GM18511 (cell line): Measurements from ENCODE around the gene TTLL1.

Experiments
- ATAC-seq: cut with Tn5 transposase; IDR thresholded peaks from one replicate; pipeline ENCODE4 v1.9.1; 2021; ENCODE audit warnings: mild to moderate bottlenecking, moderate library complexity; ENCODE audit not compliant: unreplicated experiment

Gene TTLL1

DNA sequence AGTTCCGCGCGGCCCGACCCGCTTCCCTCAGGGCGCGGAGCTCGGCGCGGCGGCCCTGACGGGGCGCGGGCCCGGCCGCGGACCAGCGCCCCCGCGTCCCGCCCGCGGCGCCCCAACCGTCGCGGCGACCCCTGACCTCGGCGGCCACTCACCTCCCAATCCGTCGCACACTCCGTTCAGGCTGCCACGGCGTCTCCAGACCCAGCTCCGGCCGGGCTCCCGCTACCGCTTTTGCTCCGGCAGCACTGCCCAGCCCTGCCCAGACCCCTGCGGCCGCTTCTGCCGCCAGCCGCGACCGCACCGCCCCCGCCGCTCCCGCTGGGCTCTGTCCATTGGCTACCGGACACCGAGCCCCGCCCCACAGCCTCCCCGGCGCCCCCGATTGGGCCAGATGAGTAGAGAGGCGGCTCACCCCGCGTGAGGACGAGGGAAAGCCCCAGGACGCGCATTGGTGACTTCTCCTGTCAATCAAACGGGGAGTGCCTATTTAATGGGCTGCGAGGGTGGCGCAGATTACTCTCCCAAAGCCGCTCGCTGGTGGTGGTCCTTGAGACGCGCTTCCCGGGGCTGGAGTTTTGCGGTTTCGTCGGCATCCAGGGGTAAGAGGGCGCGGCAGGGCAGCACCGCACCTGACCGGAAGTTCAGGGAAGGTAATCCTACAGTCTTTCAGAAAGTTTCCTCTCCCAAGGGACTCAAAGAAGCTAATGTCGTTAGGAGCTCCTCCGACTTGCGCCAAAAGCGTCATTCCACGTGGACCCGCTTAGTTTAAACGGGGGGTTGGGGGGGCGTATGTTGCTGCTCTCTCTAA, 74.1 kb downstream of the TTLL1 start, which contains the start of gene PACSIN2:
TSS of gene PACSIN2 (minus strand) at position 281 of the 808 bp plus-strand sequence. CDS start 103,069 bp downstream, outside the sequence.
- peak; percentile 96 for ATAC-seq

DNA sequence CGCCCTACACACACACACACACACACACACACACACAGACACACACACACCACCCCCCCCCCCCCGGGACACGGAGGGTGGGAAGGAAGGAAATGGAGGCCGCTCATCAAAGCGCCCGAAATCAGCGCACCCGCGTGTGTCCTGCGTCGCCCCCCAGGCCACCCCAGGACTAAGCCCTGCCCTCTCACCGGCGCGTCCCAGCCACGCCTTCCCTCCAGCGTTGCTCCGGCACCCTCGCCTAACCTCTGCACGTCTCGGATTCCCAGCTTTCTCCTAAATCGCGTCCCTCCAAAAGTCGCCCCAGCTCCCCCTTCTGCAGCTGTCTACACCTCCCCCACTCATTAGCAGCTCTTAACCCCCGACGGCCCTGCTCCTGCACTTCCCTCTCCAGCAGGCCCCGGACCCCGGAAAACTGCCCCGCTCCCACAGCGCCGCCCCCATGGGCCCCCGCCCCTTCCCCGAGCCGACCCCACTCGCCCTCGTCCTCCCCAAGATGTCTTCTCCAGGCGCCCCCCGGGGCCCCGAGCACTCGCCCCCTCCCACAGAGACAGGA, 74.8 kb downstream of the TTLL1 start:
- ATAC-seq, result peak; percentile 29

DNA sequence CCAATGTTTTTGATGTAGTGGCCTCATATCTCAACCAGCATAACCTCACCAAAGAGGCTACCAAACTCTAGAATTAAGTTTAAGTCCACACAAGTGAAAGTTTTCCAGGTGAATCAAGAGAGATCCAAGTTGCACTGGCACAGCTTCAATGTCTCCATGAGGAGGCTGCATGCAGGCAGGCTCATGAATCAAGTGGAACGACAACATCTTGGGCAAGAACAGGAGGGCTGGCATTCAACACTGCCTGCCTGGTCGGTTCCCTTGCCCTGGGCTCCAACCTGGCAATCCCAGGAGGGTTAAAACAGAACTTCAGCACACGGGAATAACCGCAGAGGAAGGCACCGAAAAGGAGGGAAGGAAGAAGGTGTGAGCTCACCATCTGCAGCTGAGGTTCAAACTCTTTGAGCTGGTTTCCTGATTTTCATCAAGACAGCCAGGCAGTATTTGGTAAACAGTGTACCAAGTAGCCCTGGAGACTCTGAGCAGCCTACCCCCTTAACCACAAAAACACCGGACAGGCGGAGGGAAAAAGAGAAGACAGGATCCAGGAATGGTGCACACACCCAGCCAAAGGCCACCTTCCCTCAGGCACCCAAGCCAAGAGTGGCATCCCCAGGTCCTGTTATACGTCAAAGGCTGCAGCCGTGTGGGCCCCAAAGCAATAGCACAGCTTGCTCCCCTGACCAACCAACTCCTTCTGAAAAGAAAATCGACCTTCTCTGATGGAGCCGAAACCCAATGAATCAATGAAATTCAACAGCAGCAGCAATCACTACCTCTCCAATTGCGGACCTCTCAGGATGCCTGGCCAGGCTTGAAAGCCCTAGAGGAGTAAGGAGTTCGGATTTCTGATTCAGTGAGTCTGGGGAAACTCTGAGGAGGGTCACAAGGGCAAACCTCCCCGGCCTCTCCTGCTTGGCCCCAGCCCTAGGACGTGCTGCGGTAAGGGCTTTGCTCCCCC, 75.6 kb downstream of the TTLL1 start:
- no peak for ATAC-seq

DNA sequence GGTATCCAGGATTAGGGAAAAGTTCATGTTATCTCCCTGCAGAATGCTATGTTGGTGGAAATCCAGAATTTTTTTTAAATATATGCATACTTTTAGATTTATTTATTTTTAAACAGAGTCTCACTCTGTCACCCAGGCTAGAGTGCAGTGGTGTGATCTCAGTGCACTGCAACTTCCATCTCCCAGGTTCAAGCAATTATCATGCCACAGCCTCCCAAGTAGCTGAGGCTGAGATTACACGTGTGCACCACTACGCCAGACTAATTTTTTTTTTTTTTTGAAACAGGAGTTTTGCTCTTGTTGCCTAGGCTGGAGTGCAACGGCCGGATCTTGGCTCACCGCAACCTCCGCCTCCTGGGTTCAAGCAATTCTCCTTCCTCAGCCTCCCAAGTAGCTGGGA, 76.8 kb downstream of the TTLL1 start:
- no peak for ATAC-seq

DNA sequence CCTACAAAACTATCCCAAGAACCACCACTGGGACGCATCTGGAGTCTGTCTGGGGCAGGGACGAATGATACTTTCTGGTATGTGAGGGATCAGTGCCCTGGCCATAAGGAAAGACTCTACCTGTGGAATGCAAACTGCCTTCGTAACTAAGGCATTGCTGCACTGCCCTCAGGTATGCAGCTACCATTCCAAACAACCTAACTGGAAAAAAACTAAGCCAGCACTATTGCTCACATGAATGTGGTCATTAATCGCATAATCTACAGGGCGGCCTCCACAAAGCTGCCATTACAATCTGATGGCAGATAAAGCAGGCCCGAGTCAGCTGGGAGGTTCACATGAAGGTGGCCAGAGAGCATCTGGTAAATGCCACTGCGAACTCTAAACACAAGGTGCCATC, 78.1 kb downstream of the TTLL1 start:
- no peak for ATAC-seq

DNA sequence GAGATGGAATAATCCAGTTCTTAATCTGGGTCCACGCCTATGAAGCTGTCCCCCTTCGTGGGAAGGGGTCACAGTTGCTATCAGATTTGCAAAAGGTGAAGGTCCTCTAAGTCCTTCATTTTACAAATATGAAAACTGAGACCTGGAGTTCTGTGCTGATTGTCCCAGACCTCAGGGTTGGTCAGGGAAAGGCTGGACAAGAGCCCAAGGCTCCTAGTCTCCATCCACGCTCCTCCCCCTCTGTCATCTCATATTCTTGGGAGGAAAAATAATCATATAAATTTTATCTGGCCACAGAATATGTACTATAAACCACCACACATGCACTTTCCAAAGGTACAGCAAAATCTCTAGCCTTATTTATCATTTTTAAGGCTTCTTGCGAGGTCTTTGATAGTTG, 79.7 kb downstream of the TTLL1 start:
- ATAC-seq, result no peak

DNA sequence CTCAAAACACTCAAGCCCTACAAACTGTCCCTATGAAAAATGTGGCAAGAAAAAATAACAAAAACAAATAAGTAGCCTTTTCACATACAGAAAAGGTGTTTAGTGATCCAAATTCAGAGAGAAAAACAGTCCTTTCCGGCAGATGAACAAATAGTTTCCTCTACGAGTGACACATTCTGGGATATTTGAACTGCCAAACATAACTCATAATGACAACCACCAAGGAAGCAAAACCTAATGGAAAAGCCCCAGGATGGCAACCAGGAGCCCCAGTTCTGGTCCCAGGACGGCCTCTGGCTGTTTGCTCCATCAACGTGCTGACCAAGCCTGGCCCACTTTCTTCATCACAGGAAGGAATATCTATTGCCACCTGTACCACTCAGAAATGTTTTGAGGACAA, 80.3 kb downstream of the TTLL1 start:
- ATAC-seq, result no peak

DNA sequence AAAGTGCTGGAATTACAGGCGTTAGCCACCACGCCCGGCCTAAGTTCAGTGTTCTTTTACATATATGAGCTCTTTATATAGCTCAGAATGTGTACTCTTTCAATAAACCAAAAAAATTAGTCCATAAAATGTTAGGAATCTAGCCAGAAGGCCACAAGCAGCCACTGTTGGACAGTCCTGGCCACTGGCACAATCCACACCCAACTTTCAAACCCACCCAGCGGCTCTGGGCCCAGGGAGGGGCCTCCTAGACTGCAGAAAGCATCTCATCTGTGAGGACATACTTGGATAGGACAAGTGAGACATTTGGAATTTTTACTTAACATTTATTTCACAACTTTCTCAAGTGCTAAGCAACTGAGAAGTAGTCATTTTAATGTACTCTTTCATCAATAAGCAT, 80.7 kb downstream of the TTLL1 start:
- no peak for ATAC-seq

DNA sequence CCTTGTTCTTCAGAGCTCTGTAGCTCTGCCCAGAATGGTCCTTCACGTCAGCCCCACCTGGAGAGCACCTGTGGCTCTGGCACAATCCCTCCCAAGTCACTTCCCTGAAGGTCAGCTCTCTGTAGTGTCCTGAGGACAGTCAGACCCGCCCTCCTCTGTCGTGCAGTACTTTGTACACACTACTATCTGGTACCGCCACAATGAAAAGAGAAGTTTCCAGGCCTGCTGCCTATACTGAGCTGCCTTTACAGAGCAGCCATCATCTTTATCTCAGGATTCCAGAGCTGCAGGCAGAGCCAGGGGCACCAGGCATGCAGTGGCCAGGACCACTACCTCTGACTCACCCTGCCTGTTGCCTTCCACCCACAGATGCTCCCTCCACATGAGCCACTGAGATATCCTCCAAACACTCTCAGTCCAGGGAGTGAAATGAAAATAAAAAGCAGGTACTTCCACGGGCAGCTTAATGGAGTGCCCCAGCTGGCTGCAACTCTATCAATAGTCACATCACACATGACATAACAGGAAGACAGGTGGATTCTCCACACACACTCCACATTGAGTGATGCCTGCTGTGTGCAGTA, 81.6 kb downstream of the TTLL1 start:
- ATAC-seq, result no peak

DNA sequence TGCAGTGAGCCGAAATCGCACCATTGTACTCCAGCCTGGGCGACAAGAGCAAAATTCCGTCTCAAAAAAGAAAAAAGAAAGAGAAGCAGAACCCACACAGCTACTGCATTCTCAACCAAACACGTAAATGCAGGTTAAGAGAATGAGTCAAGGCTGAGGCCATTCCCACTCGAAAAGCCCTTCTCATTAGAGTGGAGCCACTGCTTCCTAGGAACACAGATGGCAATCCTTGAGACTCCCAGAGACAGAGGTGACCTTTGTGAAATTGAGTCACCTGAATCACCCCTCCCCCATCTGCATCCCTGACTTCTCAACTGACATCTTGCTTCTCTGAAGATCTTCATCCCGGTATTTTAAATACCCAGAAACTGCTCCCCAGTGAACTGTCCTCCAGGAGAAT, 82.4 kb downstream of the TTLL1 start:
- ATAC-seq, result no peak

DNA sequence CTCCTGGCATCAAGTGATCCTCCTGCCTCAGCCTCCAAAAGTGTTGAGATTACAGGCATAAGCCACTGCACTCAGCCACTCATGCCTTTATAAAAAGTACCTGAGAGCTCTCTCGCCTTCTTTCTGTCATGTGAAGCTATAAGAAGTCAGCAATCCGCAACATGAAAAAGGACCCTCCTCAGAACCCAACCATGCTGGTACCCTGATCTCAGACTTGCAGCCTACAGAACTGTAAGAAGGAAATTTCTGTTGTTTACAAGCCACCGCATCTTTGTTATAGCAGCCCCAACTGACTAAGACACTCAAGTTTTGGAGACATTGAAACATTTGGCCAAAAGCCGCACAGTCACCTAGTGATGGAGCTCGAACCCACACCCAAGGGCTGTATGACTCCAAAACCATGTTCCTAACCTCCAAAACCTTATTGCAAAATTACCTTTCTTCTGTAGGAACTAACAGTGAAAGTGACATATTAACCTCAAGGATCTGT, 83.1 kb downstream of the TTLL1 start:
- no peak for ATAC-seq

DNA sequence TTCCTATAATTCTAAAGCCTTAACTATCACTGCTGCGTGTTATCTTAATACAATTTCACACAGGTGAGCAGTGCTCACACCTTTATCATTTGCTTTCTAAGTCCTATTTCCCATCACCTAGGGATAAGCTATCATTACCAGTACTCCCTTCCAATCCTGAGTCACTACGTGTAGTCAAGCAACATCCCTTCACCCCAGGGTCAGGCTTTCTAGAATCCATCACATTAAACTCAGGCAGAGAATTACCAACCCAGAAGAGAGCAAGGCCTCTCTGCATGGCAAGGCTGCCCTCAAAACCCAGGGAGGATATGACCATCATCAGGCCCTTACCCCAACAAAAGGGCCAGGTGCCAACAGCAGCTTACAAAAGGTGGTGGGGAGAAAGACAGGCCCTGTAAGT, 84.1 kb downstream of the TTLL1 start:
- no peak for ATAC-seq

DNA sequence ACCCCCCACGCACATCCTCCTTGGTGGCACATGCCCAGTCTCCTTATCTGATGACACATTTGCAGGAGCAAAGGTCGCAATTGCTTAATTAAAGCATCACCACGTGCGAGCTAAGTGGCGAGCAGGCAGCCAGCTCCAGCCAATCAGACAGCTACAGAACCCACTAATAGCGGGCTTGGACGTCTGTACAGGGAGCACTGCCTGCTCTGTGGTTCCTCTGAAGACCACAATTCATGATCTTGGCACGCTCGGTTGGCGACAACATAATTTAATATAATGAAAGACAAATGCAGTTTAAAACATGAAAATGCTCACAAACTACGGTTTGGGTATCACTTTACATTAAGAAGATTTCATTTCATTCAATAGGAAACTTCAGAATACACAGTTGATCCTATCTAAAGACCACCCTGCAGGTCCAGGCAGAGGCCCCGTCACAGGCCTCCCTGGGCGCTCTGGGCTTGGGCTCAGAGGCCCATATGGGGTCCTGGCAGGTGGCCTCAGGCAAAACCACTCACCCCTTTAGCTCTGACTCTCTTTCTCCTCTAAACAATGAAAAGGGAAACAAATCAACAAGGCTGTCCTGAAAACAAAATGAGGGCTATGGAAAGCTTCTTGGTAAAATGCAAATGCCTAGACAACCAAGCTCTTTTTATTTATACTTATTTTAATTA, 84.7 kb downstream of the TTLL1 start:
- ATAC-seq, result no peak

DNA sequence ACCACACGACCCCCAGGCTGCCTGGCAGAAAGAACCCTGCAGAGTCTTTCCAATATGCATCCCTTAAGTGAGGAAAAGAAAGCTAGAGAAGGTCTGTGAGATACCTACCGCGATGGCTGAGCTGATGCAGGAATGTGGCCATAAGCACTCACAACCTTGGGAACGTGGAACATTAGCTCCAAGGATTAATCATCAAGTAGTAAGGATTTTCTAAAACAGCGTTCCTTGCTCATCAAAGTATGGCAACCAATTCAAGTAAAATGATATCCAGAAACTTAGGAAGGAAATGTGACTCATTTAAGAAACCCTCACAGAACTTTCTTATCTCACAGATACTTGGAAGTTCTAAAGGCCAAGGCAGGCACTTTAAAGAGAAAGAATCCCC, 87.0 kb downstream of the TTLL1 start:
- no peak for ATAC-seq

DNA sequence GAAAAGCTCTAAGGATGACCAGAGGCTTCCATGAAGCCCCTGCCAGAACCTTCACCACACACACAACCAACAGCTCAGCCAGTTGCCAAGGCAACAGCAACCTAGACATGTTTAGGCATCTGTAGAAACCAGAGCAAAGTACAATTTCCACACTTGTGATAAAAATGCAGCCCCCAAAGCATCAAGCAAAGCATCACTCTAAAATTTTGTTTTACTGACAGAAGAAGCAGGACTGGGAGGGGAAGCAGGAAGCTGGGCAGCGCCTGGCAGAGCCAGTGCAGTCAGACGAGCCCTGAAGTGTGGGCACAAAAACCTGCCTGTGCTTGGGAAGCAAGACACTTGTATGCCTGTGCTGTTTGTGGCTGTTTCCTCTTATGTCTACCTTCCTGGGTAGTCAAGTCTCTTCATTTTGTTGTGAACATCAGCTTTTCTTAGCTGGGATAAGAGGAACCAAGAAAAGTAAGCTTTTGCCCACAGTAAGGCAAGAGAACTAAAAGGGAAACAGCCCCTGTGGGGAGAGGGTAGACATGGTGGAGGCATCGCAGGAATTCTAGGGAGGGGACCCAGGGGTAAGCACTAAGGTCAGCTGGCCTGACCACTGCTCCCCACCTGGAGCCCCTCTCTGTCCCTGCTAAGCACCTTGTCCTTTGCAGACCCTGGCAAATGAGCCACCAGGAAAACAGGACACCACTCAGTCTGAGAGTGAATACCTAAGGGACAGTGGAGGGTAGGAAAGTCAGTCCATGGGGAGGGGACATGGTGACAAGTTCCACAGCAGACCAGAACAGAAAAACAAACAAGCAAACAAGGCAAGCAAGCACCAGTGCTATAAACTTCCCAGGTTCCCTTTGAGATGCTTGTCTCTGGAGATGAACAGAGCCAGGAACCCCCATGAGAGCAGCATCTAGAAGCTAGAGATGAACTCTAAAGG, 87.7 kb downstream of the TTLL1 start:
- no peak for ATAC-seq

DNA sequence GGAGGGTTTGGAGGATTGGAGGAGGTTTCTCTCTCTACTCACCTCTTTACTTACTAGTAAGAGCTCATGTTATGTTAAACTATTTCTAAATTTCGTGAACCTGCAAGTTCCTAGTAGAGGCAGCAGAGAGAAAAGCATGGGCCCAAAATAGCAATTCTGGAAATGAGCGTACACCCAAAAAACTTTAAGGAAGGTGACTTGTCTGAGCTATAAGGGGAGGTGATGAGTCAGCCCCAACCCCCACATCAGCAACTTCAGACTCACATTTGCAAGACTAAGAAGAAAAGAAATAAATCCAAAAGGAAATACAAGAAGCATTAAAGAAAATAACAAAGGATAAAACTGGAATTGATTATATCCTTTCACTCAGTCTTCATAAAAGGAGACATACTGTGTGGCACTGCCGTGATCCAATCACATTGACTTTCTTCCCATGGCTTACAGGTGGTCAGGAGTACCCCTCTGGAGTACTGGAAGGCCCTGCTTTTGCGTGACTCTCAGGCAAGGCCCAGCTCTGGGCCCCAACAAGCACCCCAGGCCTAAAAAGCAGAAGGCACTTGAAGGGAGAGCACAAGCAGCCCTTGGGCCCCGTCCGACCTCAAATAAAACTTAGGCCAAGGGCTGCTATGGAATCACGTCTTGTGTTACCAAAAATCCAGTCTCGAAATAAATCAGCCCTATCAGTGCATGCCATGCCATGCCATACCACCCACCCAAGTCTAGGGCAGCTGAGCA, 88.6 kb downstream of the TTLL1 start:
- ATAC-seq, result no peak

DNA sequence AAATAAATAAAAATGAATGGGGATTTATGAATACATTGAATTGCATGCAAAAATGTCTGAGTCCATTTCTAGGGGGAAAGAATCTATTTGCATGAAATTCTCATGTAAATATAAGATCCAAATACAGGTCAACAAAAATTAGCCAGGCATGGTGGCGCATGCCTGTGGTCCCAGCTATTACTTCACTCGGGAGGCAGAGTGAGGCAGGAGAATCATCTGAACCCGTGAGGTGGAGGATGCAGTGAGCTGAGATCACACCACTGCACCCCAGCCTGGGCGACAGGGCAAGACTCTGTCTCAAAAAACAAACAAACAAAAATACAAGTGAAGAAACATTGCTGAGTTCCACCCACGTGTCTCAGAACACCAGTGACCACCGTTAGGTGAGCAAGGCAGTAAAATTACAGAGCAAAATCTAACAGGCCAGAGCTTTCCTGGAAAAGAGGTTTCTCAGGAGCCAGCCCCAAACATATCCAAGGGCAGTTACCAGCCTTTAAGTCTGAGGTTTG, 91.6 kb downstream of the TTLL1 start:
- no peak for ATAC-seq

DNA sequence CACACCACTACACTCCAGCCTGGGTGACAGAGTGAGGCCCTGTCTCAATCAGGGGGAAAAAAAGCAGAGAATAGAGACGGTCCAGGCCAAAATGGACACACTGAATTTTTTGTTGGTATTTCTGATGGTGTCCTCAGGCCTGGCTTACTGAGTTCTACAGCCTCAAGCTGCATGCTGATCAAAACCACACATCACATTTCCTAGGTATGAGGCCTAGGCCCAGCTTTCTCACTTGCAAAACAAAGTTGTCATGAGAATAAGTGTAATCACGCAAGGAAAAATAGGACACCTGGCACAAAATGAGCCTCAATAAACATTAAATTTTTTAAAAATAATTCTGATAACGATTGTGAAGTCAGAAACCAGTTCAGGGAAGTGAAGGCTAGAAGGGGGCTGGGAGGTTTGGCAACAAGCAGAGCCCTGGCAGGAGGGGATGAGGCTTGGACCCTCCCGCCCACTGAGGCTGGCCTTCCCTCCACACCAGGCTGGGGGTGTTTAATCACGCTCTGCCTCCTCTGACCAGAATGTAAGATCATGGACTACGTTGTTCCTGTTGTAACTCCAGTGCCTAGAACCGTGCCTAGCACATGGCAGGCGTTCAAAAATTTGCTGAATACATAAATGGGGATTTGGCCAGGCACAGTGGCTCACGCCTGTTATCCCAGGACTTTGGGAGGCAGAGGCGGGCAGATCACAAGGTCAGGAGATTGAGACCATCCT, 92.4 kb downstream of the TTLL1 start:
- ATAC-seq, result no peak
